ENCODE results near the gene CPSF4.
A peak's percentile ranks its signal among the peaks of the same experiment; 100 is the strongest.

Gene CPSF4

GRCh38 chr7:99449326-99449725, 10.6 kb downstream of the CPSF4 start:
- no peak for DNase-seq

- DNase-seq = no peak
Measured at GRCh38 chr7:99451936-99452335, 13.2 kb downstream of the CPSF4 start.

GRCh38 chr7:99452541-99452940, 13.8 kb downstream of the CPSF4 start:
- DNase-seq = no peak

GRCh38 chr7:99453105-99453504, 14.4 kb downstream of the CPSF4 start:
- DNase-seq = no peak

GRCh38 chr7:99455874-99456273, 17.1 kb downstream of the CPSF4 start:
- DNase-seq = no peak

- no peak for DNase-seq
Measured at GRCh38 chr7:99456288-99456687, 17.5 kb downstream of the CPSF4 start.

- DNase-seq = no peak
Measured at GRCh38 chr7:99457050-99457649, 18.4 kb downstream of the CPSF4 start.

GRCh38 chr7:99457650-99458493, 19.1 kb downstream of the CPSF4 start:
- DNase-seq = no peak

GRCh38 chr7:99459087-99459486, 20.3 kb downstream of the CPSF4 start:
- DNase-seq = peak in 1 of 5 donors; percentile 33

- no peak for DNase-seq
Measured at GRCh38 chr7:99460651-99461050, 21.9 kb downstream of the CPSF4 start.

GRCh38 chr7:99461221-99461620, 22.5 kb downstream of the CPSF4 start:
- DNase-seq = no peak

GRCh38 chr7:99465421-99465768, 26.7 kb downstream of the CPSF4 start:
- no peak for DNase-seq

- no peak for DNase-seq
Measured at GRCh38 chr7:99468336-99468918, 29.7 kb downstream of the CPSF4 start.

GRCh38 chr7:99469381-99470065, 30.8 kb downstream of the CPSF4 start:
- no peak for DNase-seq

- DNase-seq = peak; percentile 96 to 98 (median 97)
Measured at GRCh38 chr7:99472561-99473314, 34.0 kb downstream of the CPSF4 start, which contains the start of gene ZNF789. Gene ZNF789, plus strand, starts transcription at chr7:99472890. Its CDS starts 3,567 bp downstream, at chr7:99476457.

GRCh38 chr7:99473315-99473596, 34.5 kb downstream of the CPSF4 start:
- peak in 1 of 5 donors; percentile 45 for DNase-seq

- no peak for DNase-seq
Measured at GRCh38 chr7:99476107-99476506, 37.4 kb downstream of the CPSF4 start.

GRCh38 chr7:99478464-99479440, 40.0 kb downstream of the CPSF4 start:
- no peak for DNase-seq

- DNase-seq = no peak
Measured at GRCh38 chr7:99485094-99485493, 46.4 kb downstream of the CPSF4 start.

- no peak for DNase-seq
Measured at GRCh38 chr7:99489235-99489634, 50.5 kb downstream of the CPSF4 start.

- DNase-seq = no peak
Measured at GRCh38 chr7:99490878-99491277, 52.1 kb downstream of the CPSF4 start.

GRCh38 chr7:99493823-99494222, 55.1 kb downstream of the CPSF4 start:
- no peak for DNase-seq

All from T-helper 1 cell (primary cell).